Measurements from ENCODE around the gene OR4F15. TPM values are rescaled to one million over a fixed set of nuclear protein-coding genes. Genes with fewer than 3 reads are reported as not detected.

OR4F15 gene
- total and polyA plus RNA-seq, 2 of the 13 experiments (the other 11 are each of a cell fraction or from before 2014, with no cell fraction given): not detected

- no peak overlapping the region for H3K9ac ChIP-seq (ENCODE audit: insufficient read depth, low read depth, low read length)
- H2AFZ ChIP-seq (ENCODE audit: low read length): no peak overlapping the region
- H4K20me1 ChIP-seq (ENCODE audit: insufficient read depth, low read length): no peaks in the 10 kb centered on the region
- ChIA-PET POLR2A (no interaction called here), CTCF (ENCODE audit: low intra/inter-chr PET ratio, low total read pairs) (no interaction called here)
- H3K36me3 ChIP-seq (replicated peaks in 1 of 2; ENCODE audit: control insufficient read depth in 1 of 2, insufficient read depth in 2 of 2, low read length in 2 of 2): no peaks in the 10 kb centered on the region
- H3K79me2 ChIP-seq (ENCODE audit: insufficient read depth, low read length): no peaks in the 10 kb centered on the region
- FAIRE-seq: no peak
- H3K9me3 ChIP-seq (ENCODE audit: low read length): no peaks in the 10 kb centered on the region
- H3K4me2 ChIP-seq (ENCODE audit: low read depth, low read length): no peak overlapping the region
- DNase-seq (ENCODE audit: low spot score): no peak
- H3K27ac ChIP-seq (ENCODE audit: extremely low read length, insufficient read depth, low read length): no peak overlapping the region
- WGBS (ENCODE audit: low lambda C conversion rate): 33% methylated on average over 1 of the region's 1 CpG
- ATAC-seq: no peak
- H3K27me3 ChIP-seq (ENCODE audit: control insufficient read depth in 1 of 2, insufficient read depth in 2 of 2, low read length in 2 of 2): peaks cover 0 to 3% of the 10 kb centered on the region in 2 experiments; a peak in 1 of 5 replicates
- in situ Hi-C loops (cut with HindIII; ENCODE audit: extremely low pct_ligation_motif_present, low pct_unique_long_range_greater_than_20kb) (no loop called here), intact Hi-C loops (cut with micrococcal nuclease; ENCODE audit: unreplicated experiment) (no loop called here)
- no TSS peak for BruUV-seq (replicated peaks)
- no peak overlapping the region for H3K4me3 ChIP-seq (replicated peaks in 1 of 3; ENCODE audit: insufficient read depth in 1 of 3, low read depth in 2 of 3, low read length in 3 of 3)
- no peaks in the 10 kb centered on the region for H3K4me1 ChIP-seq (ENCODE audit: insufficient read depth, low read length)
- TF ChIP-seq ZHX1 (CRISPR knock-in tag; IDR thresholded peaks at IDR 0.05; ENCODE audit: low read depth) (no peak), ISX (CRISPR knock-in tag; conservative IDR thresholded peaks at IDR 0.05) (no peak), ZBTB42 (CRISPR knock-in tag; IDR thresholded peaks at IDR 0.05) (no peak), CREM (IDR thresholded peaks at IDR 0.05) (no peak), CREM (CRISPR knock-in tag; IDR thresholded peaks at IDR 0.05) (no peak), ZNF768 (CRISPR knock-in tag; IDR thresholded peaks at IDR 0.05) (no peak), ZNF468 (CRISPR knock-in tag; IDR thresholded peaks at IDR 0.05) (no peak), ZNF24 (IDR thresholded peaks at IDR 0.05) (no peak), DNMT1 (CRISPR knock-in tag; IDR thresholded peaks at IDR 0.05) (no peak), ZNF142 (CRISPR knock-in tag; IDR thresholded peaks at IDR 0.05) (no peak), ZNF263 (CRISPR knock-in tag; IDR thresholded peaks at IDR 0.05) (no peak), MBNL3 (CRISPR knock-in tag; conservative IDR thresholded peaks at IDR 0.05) (no peak), DMAP1 (CRISPR knock-in tag; IDR thresholded peaks at IDR 0.05) (no peak), SIX1 (CRISPR knock-in tag; IDR thresholded peaks at IDR 0.05; ENCODE audit: borderline replicate concordance) (no peak), ZXDC (CRISPR knock-in tag; IDR thresholded peaks at IDR 0.05) (no peak), SMYD3 (CRISPR knock-in tag; IDR thresholded peaks at IDR 0.05) (no peak), MXI1 (IDR thresholded peaks at IDR 0.05; ENCODE audit: borderline replicate concordance, low read depth, low read length) (no peak)
Observed at GRCh38 chr15:101795455-101795854, 16.5 kb upstream of the OR4F15 start.

Data from HepG2 (cell line).